RPMI8226 (cell line): ENCODE data around the gene MNAT1.

ENCODE experiments used
- DNase-seq: peaks from one replicate; pipeline ENCODE4 v3.0.0-alpha.2; 2015

Gene MNAT1

DNA sequence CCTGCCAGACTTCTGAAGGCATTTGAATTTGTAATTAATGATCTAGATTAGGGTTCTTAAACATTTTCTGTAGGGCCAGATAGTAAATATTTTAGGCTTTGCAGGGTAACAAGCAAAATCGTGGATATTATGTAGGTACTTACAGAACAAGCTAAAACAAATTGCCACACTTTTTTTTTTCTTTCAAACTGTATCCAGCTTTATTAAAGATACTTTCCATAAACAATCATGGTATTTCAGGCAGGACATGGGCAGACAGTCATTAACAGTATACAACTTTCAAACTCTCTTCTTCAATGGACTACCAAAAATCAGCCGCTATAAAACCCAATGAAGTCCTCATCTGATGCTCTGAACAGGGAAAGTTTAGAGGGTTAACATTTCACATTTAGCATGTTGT lies 236.7 kb downstream of the MNAT1 start:
- DNase-seq = no peak

DNA sequence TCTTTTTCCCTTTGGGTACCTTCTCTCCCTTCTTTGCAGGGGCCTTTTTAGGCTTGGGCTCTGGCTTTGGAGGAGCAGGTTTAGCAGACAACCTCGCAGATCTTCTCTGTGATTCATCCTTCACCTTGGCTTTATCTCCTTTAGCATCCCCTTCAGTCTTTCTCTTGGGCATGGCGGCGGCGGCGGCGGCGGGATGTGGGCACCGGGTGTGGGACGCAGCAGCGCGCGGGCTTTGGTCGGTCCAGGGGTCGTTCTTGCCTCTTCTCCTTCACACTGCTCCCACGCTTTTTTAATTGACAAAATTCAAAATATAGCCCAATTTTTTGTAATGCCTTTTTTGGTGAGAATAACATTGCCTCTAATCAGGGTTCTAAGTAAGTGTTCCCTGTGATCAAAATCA lies 237.7 kb downstream of the MNAT1 start:
- no peak for DNase-seq

DNA sequence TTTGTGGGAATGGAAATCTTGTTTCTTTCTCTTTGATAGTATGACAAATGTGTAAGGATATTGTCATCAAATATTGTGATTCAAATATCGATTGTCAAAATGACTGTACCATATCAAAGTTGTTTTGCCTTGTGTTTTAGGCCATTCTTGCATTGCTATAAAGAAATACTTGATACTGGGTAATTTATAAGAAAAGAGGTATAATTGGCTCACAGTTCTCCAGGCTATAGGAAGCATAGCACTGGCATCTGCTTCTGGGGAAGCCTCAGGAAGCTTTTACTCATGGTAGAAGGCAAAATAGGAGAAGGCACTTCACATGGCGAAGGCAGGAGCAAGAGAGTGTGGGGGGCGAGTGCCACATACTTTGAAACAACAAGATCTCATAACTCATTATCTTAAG lies 238.5 kb downstream of the MNAT1 start:
- DNase-seq = no peak

DNA sequence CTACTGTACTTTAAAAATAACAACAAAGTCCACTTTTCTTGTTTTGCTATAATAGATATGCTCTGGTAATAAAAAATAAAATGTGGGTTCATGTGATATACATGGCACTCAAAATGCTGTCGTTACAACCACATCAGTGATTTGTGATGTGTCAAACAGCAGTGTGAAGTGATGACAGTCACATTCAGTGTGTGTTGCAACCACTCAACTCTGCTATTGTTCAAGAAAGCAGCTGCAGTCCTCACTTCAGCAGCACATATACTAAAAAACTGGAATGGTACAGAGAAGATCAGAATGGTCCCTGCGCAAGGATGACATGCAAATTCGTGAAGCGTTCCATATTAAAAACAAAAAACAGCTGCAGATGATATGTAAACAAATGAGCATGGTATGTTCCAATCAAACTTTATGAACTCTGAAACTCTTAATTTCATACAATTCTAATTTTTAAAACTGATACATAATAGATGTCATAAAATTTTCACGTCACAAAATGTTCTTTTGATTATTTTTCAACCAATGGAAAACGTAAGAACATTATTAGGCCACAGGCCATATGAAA lies 239.6 kb downstream of the MNAT1 start:
- no peak for DNase-seq

DNA sequence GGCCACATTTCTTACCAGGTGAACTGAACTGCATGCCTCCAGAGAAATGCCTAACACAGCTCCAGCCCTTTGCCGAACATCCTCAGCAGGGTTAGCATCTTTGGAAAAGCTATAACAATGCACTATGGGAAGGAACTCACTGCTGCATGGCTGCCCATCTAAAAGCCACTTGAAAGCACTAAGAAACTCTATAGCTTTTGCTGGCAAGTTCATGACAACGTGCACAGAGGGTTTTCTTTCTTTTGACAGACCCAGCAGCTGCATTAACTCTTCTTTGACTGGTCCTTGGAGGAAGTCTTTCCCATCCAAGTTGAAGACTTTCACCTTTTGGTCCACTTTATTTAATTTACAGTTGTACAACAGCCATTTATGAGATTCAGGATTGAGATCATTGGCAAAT lies 241.0 kb downstream of the MNAT1 start:
- no peak for DNase-seq

DNA sequence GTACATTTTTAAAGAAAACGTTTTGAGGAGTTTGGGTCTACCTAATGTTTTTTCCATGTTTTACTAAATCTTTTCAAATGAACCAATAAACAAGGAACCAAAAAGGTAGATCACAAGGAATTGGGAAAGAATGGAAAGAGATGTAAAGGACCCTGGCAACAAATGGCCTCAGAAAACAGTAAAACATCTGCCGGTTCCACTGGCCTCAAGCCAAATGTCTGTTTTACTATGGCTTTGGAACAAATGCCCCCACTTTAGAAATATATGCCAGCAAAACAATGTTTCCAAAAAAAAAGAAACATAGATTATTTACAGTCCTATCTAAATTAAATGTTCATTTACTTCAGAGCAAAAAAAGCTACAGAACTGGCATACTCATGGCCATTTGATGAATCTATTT lies 243.3 kb downstream of the MNAT1 start:
- DNase-seq = peak; percentile 8

DNA sequence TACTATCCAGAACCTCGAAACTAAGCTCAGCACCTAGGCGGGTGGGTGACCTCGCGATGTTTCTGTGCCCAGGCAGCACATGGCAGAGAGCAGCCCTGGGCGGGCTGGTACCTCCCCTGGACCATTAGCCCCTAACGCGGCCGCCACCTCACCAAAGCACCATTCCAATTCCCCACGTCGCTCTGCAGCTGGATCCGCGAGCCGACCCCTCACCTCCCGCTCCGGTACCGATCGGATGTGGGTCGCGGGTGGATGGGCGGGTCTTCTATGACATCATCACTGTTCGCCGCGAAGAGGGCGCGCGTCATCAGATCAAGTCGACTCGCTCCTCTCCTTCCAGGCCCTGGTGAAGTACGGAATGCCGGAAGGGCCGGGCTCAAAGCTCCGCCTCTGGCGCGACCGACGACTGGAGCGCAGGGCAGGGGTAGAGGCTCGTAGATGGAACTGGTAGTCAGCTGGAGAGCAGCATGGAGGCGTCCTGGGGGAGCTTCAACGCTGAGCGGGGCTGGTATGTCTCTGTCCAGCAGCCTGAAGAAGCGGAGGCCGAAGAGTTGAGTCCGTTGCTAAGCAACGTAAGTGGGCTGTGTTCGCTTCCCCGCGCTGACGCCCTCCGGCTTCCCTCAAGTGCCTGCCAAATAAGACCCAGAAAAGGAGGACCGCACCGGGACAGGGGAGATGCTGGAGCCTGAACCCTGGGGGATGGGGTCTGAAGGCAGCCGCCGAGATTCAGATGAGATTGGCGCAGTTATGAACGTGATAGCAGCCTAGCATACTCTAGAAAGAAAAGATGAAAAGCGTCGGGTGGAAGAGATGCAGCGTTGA lies 246.5 kb downstream of the MNAT1 start, which contains the start of the genes SLC38A6 and TRMT5:
Gene SLC38A6 (plus strand): TSS at position 435 of the 822 bp plus-strand sequence. CDS start 33 bp downstream, at position 468.
Gene TRMT5 (minus strand): TSS at position 269 of the 822 bp plus-strand sequence. CDS start 106 bp downstream, at position 163.
- DNase-seq = peak; percentile 84

GRCh38 chr14:60981633-60982455 lies 247.3 kb downstream of the MNAT1 start:
- no peak for DNase-seq

DNA sequence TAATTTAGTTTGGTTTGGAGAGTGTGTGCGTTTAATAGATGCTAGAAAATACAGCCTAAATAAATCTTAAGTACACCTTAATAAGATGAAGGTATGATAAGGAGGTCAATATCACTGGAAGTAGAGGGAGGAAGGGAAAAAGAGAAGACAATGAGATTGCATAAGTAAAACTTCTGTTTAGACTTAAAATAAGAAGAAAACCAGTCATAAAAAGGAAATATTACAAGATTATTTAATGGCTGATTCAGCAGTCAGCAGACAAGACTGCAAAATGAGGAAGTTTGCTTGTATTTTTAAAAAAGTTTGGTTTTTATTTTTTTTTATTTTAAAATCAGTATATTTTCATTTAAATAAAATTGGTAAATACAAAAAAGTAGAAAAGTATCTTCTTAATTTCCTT lies 249.6 kb downstream of the MNAT1 start:
- DNase-seq = no peak

GRCh38 chr14:60986500-60986899 lies 251.9 kb downstream of the MNAT1 start:
- DNase-seq = no peak

DNA sequence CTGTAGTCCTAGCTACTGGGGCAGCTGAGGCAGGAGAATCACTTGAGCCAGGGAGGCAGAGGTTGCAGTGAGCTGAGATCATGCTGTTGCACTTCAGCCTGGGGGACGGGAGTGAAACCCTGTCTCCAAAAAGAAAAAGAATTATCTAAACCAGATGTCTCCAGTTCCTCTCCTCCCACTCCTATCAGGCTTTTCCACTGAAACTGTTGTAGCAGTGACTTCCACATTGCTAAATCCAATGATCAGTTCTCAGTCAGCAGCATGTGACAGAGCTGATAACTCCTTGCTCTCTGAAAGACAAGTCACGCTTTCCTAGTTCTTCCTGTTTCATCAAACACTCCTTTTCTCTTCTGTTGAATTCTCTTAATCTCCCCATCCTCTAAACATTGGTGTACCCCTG lies 255.0 kb downstream of the MNAT1 start:
- DNase-seq = no peak

GRCh38 chr14:60998617-60999016 lies 264.1 kb downstream of the MNAT1 start:
- no peak for DNase-seq

- DNase-seq = no peak
Measured at GRCh38 chr14:60999536-60999935, 265.0 kb downstream of the MNAT1 start.

DNA sequence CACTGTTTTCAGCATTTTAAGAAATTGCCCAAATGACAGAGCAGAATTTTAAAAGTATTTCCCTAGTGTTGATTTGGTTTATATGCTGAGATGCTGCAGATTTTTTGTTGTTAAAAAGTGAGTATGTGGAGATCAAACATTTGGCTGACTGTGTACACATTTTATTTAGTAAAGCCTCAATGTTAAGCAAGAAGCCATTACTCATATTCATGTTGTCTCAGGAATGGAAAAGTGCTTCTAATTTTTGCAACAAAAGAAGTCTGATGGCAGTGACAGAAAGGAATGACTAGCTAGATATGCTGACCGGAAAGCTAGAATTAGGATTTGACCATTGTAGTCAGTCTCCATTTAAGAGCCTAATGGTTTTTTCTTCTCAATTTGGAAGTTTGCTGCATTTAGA lies 269.0 kb downstream of the MNAT1 start:
- no peak for DNase-seq

GRCh38 chr14:61019537-61019936 lies 285.0 kb downstream of the MNAT1 start:
- no peak for DNase-seq
